H9 (cell line): ENCODE measurements around the gene WDR36. TPM values are rescaled to one million over a fixed set of nuclear protein-coding genes. Genes with fewer than 3 reads are reported as not detected.

Source experiments
- DNase-seq: peaks from one replicate; pipeline ENCODE4 v3.0.0-alpha.2; 2017
- H2AFZ ChIP-seq: one replicate; pipeline ENCODE4 v1.6.1; 2013; ENCODE audit warnings: mild to moderate bottlenecking, low read length, control low read depth, moderate library complexity
- H2AK5ac ChIP-seq: 2 replicates; pipeline ENCODE4 v1.6.1; 2013; ENCODE audit warnings: low read length, control low read depth, mixed read lengths; ENCODE audit not compliant: insufficient read length
- H2BK120ac ChIP-seq: one replicate; pipeline ENCODE4 v1.6.1; 2013; ENCODE audit warnings: low read depth, mild to moderate bottlenecking, low read length, control low read depth, inconsistent platforms; ENCODE audit not compliant: poor library complexity, severe bottlenecking
- H2BK12ac ChIP-seq: 2 replicates; pipeline ENCODE4 v1.6.1; 2013; ENCODE audit warnings: low read length, control low read depth, mixed read lengths, low read depth; ENCODE audit not compliant: insufficient read length
- H2BK15ac ChIP-seq: 2 replicates; pipeline ENCODE4 v1.6.1; 2013; ENCODE audit warnings: low read depth, low read length, control low read depth
- H2BK20ac ChIP-seq: one replicate; pipeline ENCODE4 v1.6.1; 2013; ENCODE audit warnings: low read depth, mild to moderate bottlenecking, low read length, control low read depth, inconsistent platforms; ENCODE audit not compliant: poor library complexity, severe bottlenecking
- H2BK5ac ChIP-seq: 2 replicates; pipeline ENCODE4 v1.6.1; 2013; ENCODE audit warnings: low read length, control low read depth, mixed read lengths; ENCODE audit not compliant: insufficient read length
- H3K14ac ChIP-seq: 2 replicates; pipeline ENCODE4 v1.6.1; 2013; ENCODE audit warnings: low read length, control low read depth; ENCODE audit not compliant: insufficient read depth
- H3K18ac ChIP-seq: 2 replicates; pipeline ENCODE4 v1.6.1; 2013; ENCODE audit warnings: low read depth, mild to moderate bottlenecking, mixed read lengths, low read length, control low read depth; ENCODE audit not compliant: insufficient read length
- H3K23ac ChIP-seq: 2 replicates; pipeline ENCODE4 v1.6.1; 2013; ENCODE audit warnings: low read length, control low read depth, mixed read lengths, low read depth; ENCODE audit not compliant: insufficient read length
- H3K23me2 ChIP-seq: 2 replicates; pipeline ENCODE4 v1.6.1; 2013; ENCODE audit warnings: low read depth, mild to moderate bottlenecking, mixed read lengths, low read length, control low read depth; ENCODE audit not compliant: insufficient read length, poor library complexity, severe bottlenecking
- H3K27ac ChIP-seq: 2 replicates; pipeline ENCODE4 v1.5.1; 2013; ENCODE audit warnings: low read length, control low read depth, mixed read lengths, low read depth; ENCODE audit not compliant: insufficient read length
- H3K27me3 ChIP-seq: 2 replicates; pipeline ENCODE4 v1.6.1; 2013; ENCODE audit warnings: low read length, control low read depth, inconsistent platforms; ENCODE audit not compliant: insufficient read depth
- H3K4ac ChIP-seq: 2 replicates; pipeline ENCODE4 v1.6.1; 2013; ENCODE audit warnings: low read depth, mild to moderate bottlenecking, control low read depth, inconsistent platforms, low read length, moderate library complexity
- H3K4me1 ChIP-seq: 2 replicates; pipeline ENCODE4 v1.6.1; 2013; ENCODE audit warnings: low read length, control low read depth, inconsistent platforms; ENCODE audit not compliant: insufficient read depth
- H3K4me2 ChIP-seq: 2 replicates; pipeline ENCODE4 v1.6.1; 2013; ENCODE audit warnings: low read length, control low read depth, mixed read lengths; ENCODE audit not compliant: insufficient read length, insufficient read depth
- H3K56ac ChIP-seq: 2 replicates; pipeline ENCODE4 v1.6.1; 2013; ENCODE audit warnings: low read depth, mild to moderate bottlenecking, mixed read lengths, low read length, control low read depth; ENCODE audit not compliant: insufficient read length
- H3K79me1 ChIP-seq: 2 replicates; pipeline ENCODE4 v1.6.1; 2013; ENCODE audit warnings: low read depth, mild to moderate bottlenecking, moderate library complexity, low read length, control low read depth, inconsistent platforms; ENCODE audit not compliant: insufficient read depth, poor library complexity, severe bottlenecking
- H3K79me2 ChIP-seq: 2 replicates; pipeline ENCODE4 v1.6.1; 2013; ENCODE audit warnings: low read length, control low read depth, inconsistent platforms; ENCODE audit not compliant: insufficient read depth
- H3K9ac ChIP-seq: 2 replicates; pipeline ENCODE4 v1.6.1; 2013; ENCODE audit warnings: low read length, control low read depth, mixed read lengths; ENCODE audit not compliant: insufficient read length; ENCODE audit errors: extremely low read depth
- H3K9me3 ChIP-seq: one replicate; pipeline ENCODE4 v1.6.1; 2013; ENCODE audit warnings: low read depth, low read length, inconsistent platforms; ENCODE audit not compliant: control insufficient read depth
- H3T11ph ChIP-seq: one replicate; pipeline ENCODE4 v1.6.1; 2013; ENCODE audit warnings: mild to moderate bottlenecking, low read length, control low read depth, inconsistent platforms
- H4K20me1 ChIP-seq: one replicate; pipeline ENCODE4 v1.6.1; 2013; ENCODE audit not compliant: control insufficient read depth, insufficient read length, insufficient read depth
- H4K5ac ChIP-seq: 2 replicates; pipeline ENCODE4 v1.6.1; 2013; ENCODE audit warnings: low read depth, mild to moderate bottlenecking, mixed read lengths, low read length, control low read depth; ENCODE audit not compliant: insufficient read length
- H4K8ac ChIP-seq: replicated peaks from 2 replicates; pipeline ENCODE4 v1.6.1; 2013; ENCODE audit warnings: low read length, control low read depth, mixed read lengths, low read depth; ENCODE audit not compliant: insufficient read length
- H4K91ac ChIP-seq: 2 replicates; pipeline ENCODE4 v1.6.1; 2013; ENCODE audit warnings: low read depth, mild to moderate bottlenecking, moderate library complexity, mixed read lengths, low read length, control low read depth; ENCODE audit not compliant: insufficient read length
- H3K27ac Mint-ChIP-seq, 3 experiments: 2 replicates in 2 of 3; 3 replicates in 1 of 3; pipeline ENCODE4 v1.8.0; 2020 to 2021; ENCODE audit warnings: mixed read lengths in 3 of 3, mild to moderate bottlenecking in 1 of 3, moderate library complexity in 1 of 3
- H3K27me3 Mint-ChIP-seq: 2 replicates; pipeline ENCODE4 v1.8.0; 2021; ENCODE audit warnings: low read depth, mild to moderate bottlenecking, moderate library complexity, mixed read lengths
- H3K36me3 Mint-ChIP-seq, 3 experiments: 2 replicates in 2 of 3; 3 replicates in 1 of 3; pipeline ENCODE4 v1.8.0; 2020 to 2021; ENCODE audit warnings: low read depth in 3 of 3, mixed read lengths in 3 of 3; ENCODE audit not compliant: insufficient read depth in 1 of 3
- H3K4me1 Mint-ChIP-seq, 2 experiments: 2 replicates each; pipeline ENCODE4 v1.8.0; 2020; ENCODE audit warnings: mixed read lengths in 2 of 2
- H3K4me3 Mint-ChIP-seq, 2 experiments: 2 replicates in 1 of 2; 3 replicates in 1 of 2; pipeline ENCODE4 v1.8.0; 2020 to 2021; ENCODE audit warnings: mild to moderate bottlenecking in 2 of 2, mixed read lengths in 2 of 2, moderate library complexity in 1 of 2
- H3K9me3 Mint-ChIP-seq, 2 experiments: 2 replicates in 1 of 2; 3 replicates in 1 of 2; pipeline ENCODE4 v1.8.0; 2020; ENCODE audit warnings: mild to moderate bottlenecking in 2 of 2, mixed read lengths in 2 of 2, moderate library complexity in 1 of 2
- CTCF ChIP-seq: fragments of 200-600 bp; sonication (generic); conservative IDR thresholded peaks from 3 replicates; pipeline ENCODE4 v1.8.0; 2021; ENCODE audit warnings: antibody characterized with exemption, mild to moderate bottlenecking
- WGBS: extraction: QIAGEN DNeasy Blood & Tissue Kit; methylation state at CpG from one replicate; pipeline ENCODE4 v1.1.7; 2013; ENCODE audit warnings: missing lambda C conversion rate, low lambda C conversion rate, mixed read lengths; ENCODE audit not compliant: insufficient read length; ENCODE audit errors: extremely low coverage; 5-methylcytosine and 5-hydroxymethylcytosine counted together
- total RNA-seq: library from RNA; stranded (reverse); gene quantifications from 2 replicates; pipeline ENCODE4 v1.2.1, GENCODE V29; 2021

WDR36 gene
- total RNA-seq, 1 experiment from 2014 or later: 42.0 TPM

- H3K23ac ChIP-seq: no peak overlapping the region
- H3K4me1 Mint-ChIP-seq: peaks cover 32 to 36% of the 10 kb centered on the region in 2 experiments
- no peak overlapping the region for H2AK5ac ChIP-seq
- no peak for DNase-seq
- H2AFZ ChIP-seq: no peak overlapping the region
- H3K4me3 Mint-ChIP-seq: no peak overlapping the region
- no peaks in the 10 kb centered on the region for H3K9me3 ChIP-seq
- H3K27ac Mint-ChIP-seq: peak overlapping the region in 2 of 3 experiments; percentile 17 to 20; a peak in 3 of 7 replicates
- no peak overlapping the region for H3K56ac ChIP-seq
- no peaks in the 10 kb centered on the region; the same call in 1 of the 2 replicates for H3K4me1 ChIP-seq
- TF ChIP-seq CTCF: no peak
- no peak overlapping the region for H2BK120ac ChIP-seq
- H4K91ac ChIP-seq: no peak overlapping the region
- no peak overlapping the region for H3K27ac ChIP-seq
- H3K79me2 ChIP-seq: no peaks in the 10 kb centered on the region
- H3K27me3 ChIP-seq: no peaks in the 10 kb centered on the region
- no peaks in the 10 kb centered on the region for H3K9me3 Mint-ChIP-seq
- WGBS: no CpG with 5 or more reads among the region's 1 CpG
- no peak overlapping the region for H4K5ac ChIP-seq
- no peak overlapping the region for H2BK20ac ChIP-seq
- H3K4ac ChIP-seq: no peak overlapping the region
- H4K8ac ChIP-seq: no peak overlapping the region
- no peak overlapping the region for H3K14ac ChIP-seq
- H3K79me1 ChIP-seq: no peaks in the 10 kb centered on the region
- no peaks in the 10 kb centered on the region for H3K27me3 Mint-ChIP-seq
- no peaks in the 10 kb centered on the region for H3K23me2 ChIP-seq
- no peak overlapping the region for H3K4me2 ChIP-seq
- no peak overlapping the region for H2BK12ac ChIP-seq
- no peaks in the 10 kb centered on the region for H4K20me1 ChIP-seq
- H3K36me3 Mint-ChIP-seq: peaks cover 13 to 39% (median 34%) of the 10 kb centered on the region in 3 experiments; a peak in 6 of 7 replicates
- no peak overlapping the region for H3K18ac ChIP-seq
- no peak overlapping the region for H3T11ph ChIP-seq
- H3K9ac ChIP-seq: no peak overlapping the region
- H2BK5ac ChIP-seq: no peak overlapping the region
- no peak overlapping the region for H2BK15ac ChIP-seq
Observed at GRCh38 chr5:111116550-111116949, 24.4 kb downstream of the WDR36 start.
